ENCODE data around the gene ZNF764.

DNA sequence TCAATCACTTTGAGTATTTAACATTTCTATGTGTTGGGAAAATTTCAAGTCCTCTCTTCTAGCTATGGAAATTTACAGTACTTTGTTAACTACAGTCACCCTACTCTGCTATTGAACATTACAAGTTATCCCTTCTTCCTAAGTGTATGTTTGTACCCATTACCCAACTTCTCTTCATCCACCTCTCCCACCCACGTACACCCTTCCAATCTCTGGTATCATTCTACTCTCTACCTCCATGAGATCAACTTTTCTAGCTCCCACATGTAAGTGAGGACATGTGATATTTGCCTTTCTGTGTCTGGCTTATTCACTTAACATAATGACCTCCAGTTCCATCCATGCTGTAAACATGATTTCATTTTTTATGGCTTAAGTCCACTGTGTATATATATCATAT, 16.5 kb upstream of the ZNF764 start:
- no peak for TF ChIP-seq EZH2 (IDR thresholded peaks at IDR 0.05; ENCODE audit: low read depth, unreplicated experiment)
- no peak for TF ChIP-seq CTCF (conservative IDR thresholded peaks at IDR 0.05; ENCODE audit: low read depth in 2 of 2)
- no peak for TF ChIP-seq POLR2AphosphoS5 (IDR thresholded peaks at IDR 0.05; ENCODE audit: low read depth)
- no peak for TF ChIP-seq ZNF331 (CRISPR knock-in tag; IDR thresholded peaks at IDR 0.05; ENCODE audit: low read depth)
- TF ChIP-seq EZH2phosphoT487 (IDR thresholded peaks at IDR 0.05; ENCODE audit: unreplicated experiment) = no peak
- no peak for TF ChIP-seq REST (IDR thresholded peaks at IDR 0.05; ENCODE audit: unreplicated experiment)
- TF ChIP-seq CREB1 (CRISPR knock-in tag; IDR thresholded peaks at IDR 0.05; ENCODE audit: low read depth) = no peak

Measured in GM23338 (cell line).